Astrocyte (in vitro differentiated cells and primary cell): ENCODE measurements around the gene SLC30A10.

ENCODE experiments used
- EZH2 ChIP-seq: IDR thresholded peaks from 2 replicates; pipeline ENCODE4 v1.6.1; 2012; ENCODE audit warnings: mild to moderate bottlenecking, low read length, inconsistent platforms; ENCODE audit not compliant: insufficient read depth
- TF ChIP-seq, protein P1 (sequence below): IDR thresholded peaks from 2 replicates; pipeline ENCODE4 v1.5.1; 2011; ENCODE audit warnings: low read depth, mild to moderate bottlenecking, inconsistent platforms, low read length, moderate library complexity; ENCODE audit not compliant: insufficient read depth

DNA sequence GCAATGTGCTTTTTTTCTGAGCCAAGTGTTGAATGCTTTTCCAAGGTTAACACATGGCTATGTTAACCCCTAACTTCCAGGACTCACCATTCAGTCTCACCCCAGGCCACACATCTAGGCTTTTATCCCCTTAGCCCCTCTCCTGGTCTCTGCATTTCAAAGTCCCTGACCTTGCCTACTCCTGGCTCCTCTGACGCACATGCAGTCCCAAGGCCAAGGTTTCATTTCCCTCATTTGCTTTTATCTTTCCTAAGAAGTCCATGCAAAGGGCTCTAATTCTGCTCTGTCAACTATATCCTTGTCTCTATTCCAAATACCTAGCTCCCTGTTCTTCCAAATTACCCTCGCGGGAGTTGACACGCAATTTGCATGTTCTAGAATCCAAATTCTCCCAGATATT is 25.4 kb downstream of the SLC30A10 start:
- TF ChIP-seq, protein P1, sequence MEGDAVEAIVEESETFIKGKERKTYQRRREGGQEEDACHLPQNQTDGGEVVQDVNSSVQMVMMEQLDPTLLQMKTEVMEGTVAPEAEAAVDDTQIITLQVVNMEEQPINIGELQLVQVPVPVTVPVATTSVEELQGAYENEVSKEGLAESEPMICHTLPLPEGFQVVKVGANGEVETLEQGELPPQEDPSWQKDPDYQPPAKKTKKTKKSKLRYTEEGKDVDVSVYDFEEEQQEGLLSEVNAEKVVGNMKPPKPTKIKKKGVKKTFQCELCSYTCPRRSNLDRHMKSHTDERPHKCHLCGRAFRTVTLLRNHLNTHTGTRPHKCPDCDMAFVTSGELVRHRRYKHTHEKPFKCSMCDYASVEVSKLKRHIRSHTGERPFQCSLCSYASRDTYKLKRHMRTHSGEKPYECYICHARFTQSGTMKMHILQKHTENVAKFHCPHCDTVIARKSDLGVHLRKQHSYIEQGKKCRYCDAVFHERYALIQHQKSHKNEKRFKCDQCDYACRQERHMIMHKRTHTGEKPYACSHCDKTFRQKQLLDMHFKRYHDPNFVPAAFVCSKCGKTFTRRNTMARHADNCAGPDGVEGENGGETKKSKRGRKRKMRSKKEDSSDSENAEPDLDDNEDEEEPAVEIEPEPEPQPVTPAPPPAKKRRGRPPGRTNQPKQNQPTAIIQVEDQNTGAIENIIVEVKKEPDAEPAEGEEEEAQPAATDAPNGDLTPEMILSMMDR: no peak
- no peak for TF ChIP-seq EZH2
